ENCODE results near the gene TUBB2B.

DNA sequence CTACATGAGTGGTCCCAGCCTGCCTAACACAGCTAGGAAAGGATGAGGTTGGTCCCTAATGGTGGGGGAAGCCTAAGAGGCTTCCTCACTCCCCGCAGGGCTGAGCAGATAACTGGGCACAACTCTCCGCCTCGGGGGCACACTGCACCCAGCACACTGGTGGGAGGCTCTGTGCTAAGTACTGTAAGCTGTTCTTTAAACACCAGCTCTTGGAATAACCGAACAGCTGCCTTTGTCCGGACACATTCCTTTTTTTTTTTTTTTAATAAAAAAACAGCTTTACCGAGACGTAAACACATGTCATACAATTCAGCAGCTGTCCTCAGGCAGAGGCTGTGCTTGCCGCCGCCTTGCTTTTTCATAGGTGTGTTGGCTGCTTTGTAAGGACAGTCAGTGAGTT is 38.2 kb upstream of the TUBB2B start:
- TF ChIP-seq, protein P1, sequence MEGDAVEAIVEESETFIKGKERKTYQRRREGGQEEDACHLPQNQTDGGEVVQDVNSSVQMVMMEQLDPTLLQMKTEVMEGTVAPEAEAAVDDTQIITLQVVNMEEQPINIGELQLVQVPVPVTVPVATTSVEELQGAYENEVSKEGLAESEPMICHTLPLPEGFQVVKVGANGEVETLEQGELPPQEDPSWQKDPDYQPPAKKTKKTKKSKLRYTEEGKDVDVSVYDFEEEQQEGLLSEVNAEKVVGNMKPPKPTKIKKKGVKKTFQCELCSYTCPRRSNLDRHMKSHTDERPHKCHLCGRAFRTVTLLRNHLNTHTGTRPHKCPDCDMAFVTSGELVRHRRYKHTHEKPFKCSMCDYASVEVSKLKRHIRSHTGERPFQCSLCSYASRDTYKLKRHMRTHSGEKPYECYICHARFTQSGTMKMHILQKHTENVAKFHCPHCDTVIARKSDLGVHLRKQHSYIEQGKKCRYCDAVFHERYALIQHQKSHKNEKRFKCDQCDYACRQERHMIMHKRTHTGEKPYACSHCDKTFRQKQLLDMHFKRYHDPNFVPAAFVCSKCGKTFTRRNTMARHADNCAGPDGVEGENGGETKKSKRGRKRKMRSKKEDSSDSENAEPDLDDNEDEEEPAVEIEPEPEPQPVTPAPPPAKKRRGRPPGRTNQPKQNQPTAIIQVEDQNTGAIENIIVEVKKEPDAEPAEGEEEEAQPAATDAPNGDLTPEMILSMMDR (IDR thresholded peaks at IDR 0.05) = no peak
- no peak for TF ChIP-seq POLR2A (IDR thresholded peaks at IDR 0.05)

Data from uterus (tissue), 2 donors.